RWPE1 (cell line): ENCODE results near the gene PLCD1.
A peak's percentile ranks its signal among the peaks of the same experiment; 100 is the strongest.
"Not testable (repeated sequence)": the region's sequence is repeated elsewhere in the genome, so short reads cannot be mapped to it uniquely, and the experiment has no call there.

ENCODE experiments used
- CTCF ChIA-PET: fragments of 350-600 bp; sonication (Branson Sonifier 250); formaldehyde crosslinking; extraction: SDS; loops from one replicate; lab custom pipeline; 2021; lab: Yijun Ruan, JAX
- POLR2A ChIA-PET: fragments of 400-600 bp; formaldehyde crosslinking; extraction: SDS; loops from one replicate; lab custom pipeline; 2020; ENCODE audit warnings: antibody characterized with exemption; ENCODE audit not compliant: low non-redundant PET; lab: Yijun Ruan, JAX
- DNase-seq: peaks from one replicate; pipeline ENCODE4 v3.0.0; 2012; ENCODE audit warnings: low spot score
- H3K27ac ChIP-seq: fragments of 450-650 bp; 2 replicates; pipeline ENCODE4 v1.5.1; 2017
- CTCF ChIP-seq: fragments of 450-650 bp; conservative IDR thresholded peaks from 2 replicates; pipeline ENCODE4 v1.5.1; 2017; ENCODE audit warnings: low read depth, mild to moderate bottlenecking

Gene PLCD1

GRCh38 chr3:38029400-38030125 lies at the start of gene PLCD1:
PLCD1 (minus strand) TSS chr3:38029642; CDS start chr3:38029539, 103 bp downstream.
- POLR2A ChIA-PET: interaction anchor here (0.6 kb wide), 2 partner anchors 131 to 136 kb away, joined by 3 read pairs; partner anchors contain the start of gene OXSR1
- peak within 1 kb of the TSS; percentile 99 for H3K27ac ChIP-seq
- CTCF ChIA-PET: interaction anchor here (0.6 to 0.7 kb wide), 2 partner anchors 31 to 111 kb away, joined by 3 read pairs; no protein-coding TSS in a partner anchor
- peak; percentile 40 for DNase-seq
- TF ChIP-seq CTCF: no peak

- DNase-seq, CTCF ChIA-PET, POLR2A ChIA-PET, H3K27ac ChIP-seq: not testable (repeated sequence)
Measured at GRCh38 chr3:38077073-38077472, 47.6 kb upstream of the PLCD1 start.

- CTCF ChIA-PET: no interaction called here
- H3K27ac ChIP-seq: no peak overlapping the region
- DNase-seq: no peak
- TF ChIP-seq CTCF: no peak
- POLR2A ChIA-PET: no interaction called here
Measured at GRCh38 chr3:38070013-38070412, 40.6 kb upstream of the PLCD1 start.

- ChIA-PET CTCF (no interaction called here), POLR2A (no interaction called here)
- TF ChIP-seq CTCF: no peak
- no peak for DNase-seq
- no peak overlapping the region for H3K27ac ChIP-seq
Measured at GRCh38 chr3:38067508-38068233, 38.2 kb upstream of the PLCD1 start.

GRCh38 chr3:38064453-38064852 lies 35.0 kb upstream of the PLCD1 start:
- POLR2A ChIA-PET, DNase-seq, H3K27ac ChIP-seq, CTCF ChIA-PET: not testable (repeated sequence)

- ChIA-PET POLR2A (no interaction called here), CTCF (no interaction called here)
- H3K27ac ChIP-seq: no peak overlapping the region
- TF ChIP-seq CTCF: no peak
- DNase-seq: no peak
Measured at GRCh38 chr3:38062809-38063208, 33.4 kb upstream of the PLCD1 start.

GRCh38 chr3:38059591-38059990 lies 30.1 kb upstream of the PLCD1 start:
- no peak overlapping the region for H3K27ac ChIP-seq
- POLR2A ChIA-PET: no interaction called here
- DNase-seq: no peak
- no peak for TF ChIP-seq CTCF
- CTCF ChIA-PET: no interaction called here
